ENCODE results near the gene PARD3. TPM values are rescaled to one million over a fixed set of nuclear protein-coding genes. Genes with fewer than 3 reads are reported as not detected.

The PARD3 gene
- total RNA-seq, 1 donor from 2014 or later: 0.11 TPM

DNA sequence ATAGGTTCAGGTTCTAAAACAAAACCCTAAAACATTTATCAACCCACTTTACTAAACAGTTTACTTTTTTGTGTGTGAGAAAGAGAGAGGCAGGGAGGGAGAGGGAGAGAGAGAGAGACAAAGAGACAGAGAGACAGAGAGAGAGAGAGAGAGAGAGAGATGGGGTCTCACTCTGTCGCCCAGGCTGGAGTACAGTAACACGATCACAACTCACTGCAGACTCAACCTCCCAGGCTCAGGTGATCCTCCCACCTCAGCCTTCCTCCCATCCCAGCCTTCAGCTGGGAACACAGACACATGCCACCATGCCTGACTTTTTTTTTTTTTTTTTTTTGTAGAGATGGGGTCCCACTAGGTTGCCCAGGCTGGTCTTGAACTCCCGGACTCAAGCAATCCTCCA is 52.9 kb downstream of the PARD3 start:
- H3K27ac Mint-ChIP-seq: no peak overlapping the region
- H3K36me3 Mint-ChIP-seq (ENCODE audit: low read depth): no peaks in the 10 kb centered on the region
- no peak overlapping the region for H3K4me3 Mint-ChIP-seq
- peaks cover 2% of the 10 kb centered on the region for H3K4me1 Mint-ChIP-seq
- ATAC-seq (ENCODE audit: low read depth) (no peak), DNase-seq (no peak)
- intact Hi-C loops (cut with micrococcal nuclease): no loop called here
- POLR2A ChIA-PET: no interaction called here
- TF ChIP-seq, protein P1, sequence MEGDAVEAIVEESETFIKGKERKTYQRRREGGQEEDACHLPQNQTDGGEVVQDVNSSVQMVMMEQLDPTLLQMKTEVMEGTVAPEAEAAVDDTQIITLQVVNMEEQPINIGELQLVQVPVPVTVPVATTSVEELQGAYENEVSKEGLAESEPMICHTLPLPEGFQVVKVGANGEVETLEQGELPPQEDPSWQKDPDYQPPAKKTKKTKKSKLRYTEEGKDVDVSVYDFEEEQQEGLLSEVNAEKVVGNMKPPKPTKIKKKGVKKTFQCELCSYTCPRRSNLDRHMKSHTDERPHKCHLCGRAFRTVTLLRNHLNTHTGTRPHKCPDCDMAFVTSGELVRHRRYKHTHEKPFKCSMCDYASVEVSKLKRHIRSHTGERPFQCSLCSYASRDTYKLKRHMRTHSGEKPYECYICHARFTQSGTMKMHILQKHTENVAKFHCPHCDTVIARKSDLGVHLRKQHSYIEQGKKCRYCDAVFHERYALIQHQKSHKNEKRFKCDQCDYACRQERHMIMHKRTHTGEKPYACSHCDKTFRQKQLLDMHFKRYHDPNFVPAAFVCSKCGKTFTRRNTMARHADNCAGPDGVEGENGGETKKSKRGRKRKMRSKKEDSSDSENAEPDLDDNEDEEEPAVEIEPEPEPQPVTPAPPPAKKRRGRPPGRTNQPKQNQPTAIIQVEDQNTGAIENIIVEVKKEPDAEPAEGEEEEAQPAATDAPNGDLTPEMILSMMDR (IDR thresholded peaks at IDR 0.05): no peak
- CTCF ChIA-PET: no interaction called here
- peaks cover 2% of the 10 kb centered on the region for H3K9me3 Mint-ChIP-seq
- H3K27me3 Mint-ChIP-seq: no peaks in the 10 kb centered on the region

DNA sequence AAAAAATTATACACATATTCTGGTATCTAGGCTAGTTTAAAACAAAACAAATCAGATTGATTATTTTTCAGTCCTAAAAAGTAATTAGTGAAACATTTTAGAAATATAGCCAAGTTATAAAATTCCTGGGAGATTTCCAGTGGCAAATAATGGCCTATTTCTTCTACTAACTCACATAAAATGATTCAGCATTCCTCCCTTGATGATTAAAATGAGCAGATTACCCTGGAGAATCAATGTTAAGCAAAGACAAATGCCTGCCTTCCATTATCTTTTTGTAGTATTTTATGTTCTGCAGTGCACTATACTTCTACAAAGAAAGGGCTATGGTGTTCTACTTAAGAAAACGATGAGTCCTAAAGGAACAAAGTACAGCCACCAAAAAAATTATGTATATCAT is 53.6 kb downstream of the PARD3 start:
- Mint-ChIP-seq H3K4me1 (peaks cover 2% of the 10 kb centered on the region), H3K4me3 (no peak overlapping the region), H3K27ac (no peak overlapping the region), H3K36me3 (ENCODE audit: low read depth) (no peaks in the 10 kb centered on the region), H3K27me3 (no peaks in the 10 kb centered on the region), H3K9me3 (peaks cover 2% of the 10 kb centered on the region)
- intact Hi-C loops (cut with micrococcal nuclease): no loop called here
- CTCF ChIA-PET: no interaction called here
- no peak for DNase-seq
- TF ChIP-seq, protein P1 (IDR thresholded peaks at IDR 0.05): no peak
- POLR2A ChIA-PET: no interaction called here
- ATAC-seq (ENCODE audit: low read depth): no peak

DNA sequence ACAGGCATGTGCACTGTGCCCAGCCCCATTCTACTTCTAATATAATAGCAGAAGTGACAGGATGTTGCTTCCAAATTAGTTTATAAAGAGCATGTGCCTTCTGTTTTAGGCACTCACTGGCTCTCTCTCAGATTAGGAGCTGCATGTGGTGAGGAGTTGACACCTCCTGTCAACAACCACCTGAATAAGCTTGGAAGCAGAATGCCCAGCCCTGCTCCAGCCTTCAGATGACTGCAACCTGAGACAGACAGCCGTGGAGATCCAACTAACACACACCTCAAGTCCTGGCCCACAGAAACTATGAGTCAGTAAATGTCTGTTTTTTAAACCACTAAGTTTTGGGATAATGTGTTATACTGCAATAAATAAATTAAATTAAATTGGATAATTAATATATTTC is 54.5 kb downstream of the PARD3 start:
- ChIA-PET POLR2A (no interaction called here), CTCF (no interaction called here)
- TF ChIP-seq, protein P1 (IDR thresholded peaks at IDR 0.05): no peak
- DNase-seq (no peak), ATAC-seq (ENCODE audit: low read depth) (no peak)
- Mint-ChIP-seq H3K4me1 (peaks cover 2% of the 10 kb centered on the region), H3K27ac (no peak overlapping the region), H3K4me3 (no peak overlapping the region), H3K27me3 (no peaks in the 10 kb centered on the region), H3K36me3 (ENCODE audit: low read depth) (no peaks in the 10 kb centered on the region), H3K9me3 (peaks cover 2% of the 10 kb centered on the region)
- intact Hi-C loops (cut with micrococcal nuclease): no loop called here

DNA sequence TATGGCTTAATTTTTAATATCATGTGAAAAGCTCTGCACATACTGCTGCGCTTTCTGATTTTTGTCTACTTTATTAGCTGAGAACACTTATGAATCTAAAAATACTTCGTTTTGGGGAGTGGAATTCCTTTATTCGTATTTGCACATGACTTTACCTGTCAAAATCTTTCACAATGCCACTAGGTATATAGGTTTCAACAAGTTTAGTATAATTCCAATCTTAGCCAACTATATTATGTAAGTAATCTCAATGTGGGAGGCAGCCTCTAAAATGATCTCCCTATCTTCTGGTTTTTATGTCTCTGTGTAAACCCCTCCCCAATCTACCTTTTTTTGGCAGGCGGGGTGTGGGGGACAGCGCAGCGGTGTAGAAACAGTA is 55.3 kb downstream of the PARD3 start:
- TF ChIP-seq, protein P1 (IDR thresholded peaks at IDR 0.05): no peak
- Mint-ChIP-seq H3K4me1 (peaks cover 2% of the 10 kb centered on the region), H3K9me3 (peaks cover 2% of the 10 kb centered on the region), H3K4me3 (no peak overlapping the region), H3K36me3 (ENCODE audit: low read depth) (no peaks in the 10 kb centered on the region), H3K27me3 (no peaks in the 10 kb centered on the region), H3K27ac (no peak overlapping the region)
- DNase-seq: no peak
- ATAC-seq (ENCODE audit: low read depth): no peak
- intact Hi-C loops (cut with micrococcal nuclease): no loop called here
- ChIA-PET CTCF (no interaction called here), POLR2A (no interaction called here)

DNA sequence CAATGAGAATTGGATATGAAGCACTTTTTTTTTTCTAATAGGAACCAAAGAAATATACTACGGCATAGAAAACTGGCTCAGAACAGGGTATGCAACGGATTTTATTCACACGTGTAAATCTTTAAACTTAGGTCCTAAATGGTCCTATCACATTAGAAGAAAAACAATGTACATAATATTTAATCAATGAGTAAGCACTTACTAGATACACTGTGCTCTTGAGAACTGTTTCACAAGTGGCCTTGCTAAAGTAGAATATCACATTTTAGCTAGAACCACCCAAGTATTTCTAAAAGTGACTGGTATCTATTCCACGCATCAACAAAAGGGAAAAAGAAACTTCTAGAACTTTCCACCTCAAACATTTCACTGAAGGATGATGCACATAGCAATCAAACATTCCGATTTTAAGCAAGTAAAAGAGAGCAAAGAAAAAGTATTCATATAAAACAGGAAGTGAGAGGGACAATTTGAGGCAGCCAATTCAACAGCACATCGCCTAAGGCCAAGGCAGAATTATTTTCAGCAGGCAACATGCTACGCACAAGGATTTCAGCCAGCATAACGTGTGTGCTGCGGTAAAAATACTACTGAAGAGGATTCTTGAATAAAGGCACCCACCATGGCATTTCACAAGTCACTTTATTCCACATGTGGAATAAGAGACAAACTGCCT is 55.8 kb downstream of the PARD3 start:
- ChIA-PET POLR2A (no interaction called here), CTCF (no interaction called here)
- DNase-seq (no peak), ATAC-seq (ENCODE audit: low read depth) (no peak)
- TF ChIP-seq, protein P1 (IDR thresholded peaks at IDR 0.05): no peak
- H3K4me3 Mint-ChIP-seq: no peak overlapping the region
- no peak overlapping the region for H3K27ac Mint-ChIP-seq
- peaks cover 2% of the 10 kb centered on the region for H3K9me3 Mint-ChIP-seq
- intact Hi-C loops (cut with micrococcal nuclease): no loop called here
- peaks cover 2% of the 10 kb centered on the region for H3K4me1 Mint-ChIP-seq
- H3K27me3 Mint-ChIP-seq: no peaks in the 10 kb centered on the region
- H3K36me3 Mint-ChIP-seq (ENCODE audit: low read depth): no peaks in the 10 kb centered on the region

Data from activated B cell treated with CpG ODN at 0.5 μM for 24 hours (primary cell).